HepG2 (cell line): Measurements from ENCODE around the gene NLE1. TPM values are rescaled to one million over a fixed set of nuclear protein-coding genes. Genes with fewer than 3 reads are reported as not detected.

Source experiments
- ARID2 ChIP-seq: sonication (generic); formaldehyde crosslinking; IDR thresholded peaks from 2 replicates; pipeline ENCODE4 v1.8.1; 2022; ENCODE audit warnings: mild to moderate bottlenecking, missing genetic modification reagents, borderline replicate concordance
- HIVEP1 ChIP-seq: sonication (generic); formaldehyde crosslinking; IDR thresholded peaks from 2 replicates; pipeline ENCODE4 v1.4.0; 2020; ENCODE audit warnings: mild to moderate bottlenecking, missing genetic modification reagents
- JARID2 ChIP-seq: sonication (generic); formaldehyde crosslinking; IDR thresholded peaks from 2 replicates; pipeline ENCODE4 v1.8.1; 2023; ENCODE audit warnings: missing genetic modification reagents, inconsistent platforms; ENCODE audit not compliant: insufficient replicate concordance
- LBX2 ChIP-seq: sonication (generic); formaldehyde crosslinking; IDR thresholded peaks from 2 replicates; pipeline ENCODE4 v1.5.0; 2020; ENCODE audit warnings: missing genetic modification reagents, mild to moderate bottlenecking, borderline replicate concordance
- NFE2L1 ChIP-seq: sonication (generic); formaldehyde crosslinking; IDR thresholded peaks from 2 replicates; pipeline ENCODE4 v1.4.0; 2020; ENCODE audit warnings: missing genetic modification reagents, mild to moderate bottlenecking, borderline replicate concordance
- PITX1 ChIP-seq: sonication (generic); formaldehyde crosslinking; IDR thresholded peaks from 2 replicates; pipeline ENCODE4 v1.5.1; 2020; ENCODE audit warnings: mild to moderate bottlenecking, missing genetic modification reagents
- RELA ChIP-seq: sonication (generic); formaldehyde crosslinking; IDR thresholded peaks from 2 replicates; pipeline ENCODE4 v1.4.0; 2020; ENCODE audit warnings: missing genetic modification reagents
- SALL2 ChIP-seq: sonication (generic); formaldehyde crosslinking; IDR thresholded peaks from 2 replicates; pipeline ENCODE4 v1.8.1; 2023; ENCODE audit warnings: mild to moderate bottlenecking, missing genetic modification reagents, inconsistent platforms
- SNAI1 ChIP-seq: sonication (generic); formaldehyde crosslinking; IDR thresholded peaks from 2 replicates; pipeline ENCODE4 v1.5.0; 2020; ENCODE audit warnings: mild to moderate bottlenecking, missing genetic modification reagents, borderline replicate concordance
- STAG1 ChIP-seq: sonication (generic); formaldehyde crosslinking; IDR thresholded peaks from 2 replicates; pipeline ENCODE4 v1.4.0; 2020; ENCODE audit warnings: missing genetic modification reagents
- TFDP1 ChIP-seq: IDR thresholded peaks from 2 replicates; pipeline ENCODE4 v1.6.1; 2016; ENCODE audit warnings: missing compliant biosample characterization, missing genetic modification reagents, borderline replicate concordance
- ZBTB49 ChIP-seq: sonication (generic); formaldehyde crosslinking; IDR thresholded peaks from 2 replicates; pipeline ENCODE4 v1.4.0; 2020; ENCODE audit warnings: missing genetic modification reagents, borderline replicate concordance
- ZGPAT ChIP-seq: IDR thresholded peaks from 2 replicates; pipeline ENCODE4 v1.6.1; 2016; ENCODE audit warnings: mild to moderate bottlenecking
- ZMAT3 ChIP-seq: sonication (generic); formaldehyde crosslinking; conservative IDR thresholded peaks from 2 replicates; pipeline ENCODE4 v1.7.0; 2021; ENCODE audit warnings: missing genetic modification reagents
- ZNF501 ChIP-seq: sonication (generic); formaldehyde crosslinking; IDR thresholded peaks from 2 replicates; pipeline ENCODE4 v1.5.1; 2020; ENCODE audit warnings: mild to moderate bottlenecking, moderate library complexity, missing genetic modification reagents
- ZNF556 ChIP-seq: sonication (generic); formaldehyde crosslinking; IDR thresholded peaks from 2 replicates; pipeline ENCODE4 v1.4.0; 2020; ENCODE audit warnings: mild to moderate bottlenecking, missing genetic modification reagents, borderline replicate concordance
- ZNF562 ChIP-seq: sonication (generic); formaldehyde crosslinking; IDR thresholded peaks from 2 replicates; pipeline ENCODE4 v1.8.0; 2022; ENCODE audit warnings: missing genetic modification reagents, borderline replicate concordance
- ZNF687 ChIP-seq: sonication (generic); formaldehyde crosslinking; IDR thresholded peaks from 2 replicates; pipeline ENCODE4 v1.5.1; 2020; ENCODE audit warnings: mild to moderate bottlenecking, missing genetic modification reagents, moderate library complexity
- ZNF773 ChIP-seq: sonication (generic); formaldehyde crosslinking; IDR thresholded peaks from 2 replicates; pipeline ENCODE4 v1.4.0; 2020; ENCODE audit warnings: missing genetic modification reagents, borderline replicate concordance
- polyA plus RNA-seq, 8 experiments: library from polyadenylated mRNA; depleted of rRNA in 3 of 8; stranded (reverse) in 7 of 8; unstranded in 1 of 8; fragments of >200 nt; fragmentation: Illumina TruSeq in 4 of 8; extraction: Trizol in 4 of 8; gene quantifications; 2 replicates each; pipeline versions ENCODE4 v1.2.1 to v1.2.3, GENCODE V29; 2011 to 2016; ENCODE audit warnings: low read depth in 4 of 8, missing spikeins in 1 of 8, mixed read lengths in 1 of 8; ENCODE audit not compliant: insufficient read depth in 1 of 8
- total RNA-seq, 5 experiments: library from RNA; depleted of rRNA; stranded (reverse); fragments of >200 nt; fragmentation: Illumina TruSeq; extraction: Trizol; gene quantifications; 2 replicates each; pipeline ENCODE4 v1.2.3, GENCODE V29; 2016; ENCODE audit warnings: low read depth in 1 of 5

NLE1 gene
- total and polyA plus RNA-seq, 2 of the 13 experiments (the other 11 are each of a cell fraction or from before 2014, with no cell fraction given), result 20.3 to 34.5 TPM

GRCh38 chr17:35088881-35089585 is 53.1 kb downstream of the NLE1 start (continued):
- no peak for TF ChIP-seq ZBTB49
- no peak for TF ChIP-seq ZNF556 (CRISPR knock-in tag)
- TF ChIP-seq STAG1, result peak; percentile 75
- TF ChIP-seq SALL2 (CRISPR knock-in tag), result peak; percentile 36; the same call in 1 of the 2 replicates
- TF ChIP-seq PITX1 (CRISPR knock-in tag), result no peak
- no peak for TF ChIP-seq NFE2L1 (CRISPR knock-in tag)
- no peak for TF ChIP-seq ARID2 (CRISPR knock-in tag)
- no peak for TF ChIP-seq ZNF501 (CRISPR knock-in tag)
- TF ChIP-seq ZGPAT (CRISPR knock-in tag), result no peak; the same call in 1 of the 2 replicates
- no peak for TF ChIP-seq JARID2 (CRISPR knock-in tag)
- TF ChIP-seq ZNF773 (CRISPR knock-in tag), result 0 out of 2 replicates have a peak, but pooled peaks have one; percentile 45
- TF ChIP-seq RELA (CRISPR knock-in tag), result no peak
- peak; percentile 14; the same call in 1 of the 2 replicates for TF ChIP-seq ZMAT3 (CRISPR knock-in tag)
- no peak for TF ChIP-seq LBX2 (CRISPR knock-in tag)
- TF ChIP-seq HIVEP1, result no peak
- no peak for TF ChIP-seq SNAI1 (CRISPR knock-in tag)
- peak; percentile 69; the same call in 1 of the 2 replicates for TF ChIP-seq TFDP1 (CRISPR knock-in tag)
- peak; percentile 84 for TF ChIP-seq ZNF687 (CRISPR knock-in tag)
- no peak for TF ChIP-seq ZNF562 (CRISPR knock-in tag)
